B cell (primary cell): ENCODE data around the gene ZNF747. TPM values are rescaled to one million over a fixed set of nuclear protein-coding genes. Genes with fewer than 3 reads are reported as not detected.

Source experiments
- ATAC-seq: fragments of 200-7000 bp; cut with Tn5 transposase; one replicate; pipeline ENCODE4 v1.10.0; 2021; ENCODE audit warnings: low read depth, mild to moderate bottlenecking, moderate number of reproducible peaks, moderate library complexity
- CTCF ChIA-PET: fragments of 350-600 bp; sonication (Branson Sonifier 250); formaldehyde crosslinking; loops from one replicate; lab custom pipeline; 2021; ENCODE audit warnings: antibody characterized with exemption, inconsistent platforms; lab: Charles Lee
- POLR2A ChIA-PET: fragments of 350-600 bp; sonication (Branson Sonifier 250); formaldehyde crosslinking; loops from one replicate; lab custom pipeline; 2021; ENCODE audit warnings: antibody characterized with exemption; lab: Charles Lee
- DNase-seq: peaks from one replicate; pipeline ENCODE4 v3.0.0; 2013
- H2AFZ ChIP-seq: 2 replicates; pipeline ENCODE4 v1.6.1; 2012; ENCODE audit warnings: mild to moderate bottlenecking, low read depth, low read length; ENCODE audit not compliant: insufficient read depth, poor library complexity, severe bottlenecking
- H3K27ac ChIP-seq, 2 donors: 1 replicate in 1 of 2; 2 replicates in 1 of 2; pipeline ENCODE4 v1.5.1; 2012 to 2013; ENCODE audit warnings: low read length in 2 of 2, mild to moderate bottlenecking in 2 of 2, moderate library complexity in 1 of 2
- H3K27me3 ChIP-seq, 4 experiments: fragments of 200-600 bp in 1 of 4; sonication (generic) in 1 of 4; replicated peaks in 1 of 4; 1 replicate in 2 of 4; 2 replicates in 2 of 4; pipeline versions ENCODE4 v1.6.1 to v1.7.0; 2013 to 2016; ENCODE audit warnings: low read length in 3 of 4, mild to moderate bottlenecking in 2 of 4, mixed read lengths in 1 of 4, moderate library complexity in 1 of 4; ENCODE audit not compliant: insufficient read depth in 4 of 4, control insufficient read depth in 3 of 4; ENCODE audit errors: control extremely low read depth in 1 of 4
- H3K36me3 ChIP-seq, 2 experiments: replicated peaks in 1 of 2; 1 replicate in 1 of 2; 2 replicates in 1 of 2; pipeline versions ENCODE4 v1.6.1 to v1.7.1; 2013; ENCODE audit warnings: low read length in 1 of 2; ENCODE audit not compliant: insufficient read depth in 2 of 2, control insufficient read depth in 1 of 2; ENCODE audit errors: control extremely low read depth in 1 of 2, extremely low read depth in 1 of 2
- H3K4me1 ChIP-seq, 2 donors: fragments of 200-600 bp in 1 of 2; sonication (generic) in 1 of 2; 1 replicate in 1 of 2; 2 replicates in 1 of 2; pipeline versions ENCODE4 v1.5.1 to v1.6.1; 2013 to 2017; ENCODE audit warnings: low read length in 2 of 2; ENCODE audit not compliant: control insufficient read depth in 2 of 2, insufficient read depth in 2 of 2
- H3K4me2 ChIP-seq: replicated peaks from 2 replicates; pipeline ENCODE3; 2012; ENCODE audit warnings: mild to moderate bottlenecking, low read depth, low read length; ENCODE audit not compliant: poor library complexity, severe bottlenecking
- H3K4me3 ChIP-seq, 5 experiments: fragments of 200-600 bp in 1 of 5; sonication (generic) in 1 of 5; 1 replicate in 3 of 5; 2 replicates in 2 of 5; pipeline versions ENCODE4 v1.5.1 to v1.7.0; 2011 to 2016; ENCODE audit warnings: low read length in 4 of 5, mild to moderate bottlenecking in 4 of 5, low read depth in 2 of 5, control low read depth in 1 of 5, moderate library complexity in 1 of 5; ENCODE audit not compliant: insufficient read depth in 1 of 5; ENCODE audit errors: control extremely low read depth in 1 of 5, extremely low read depth in 1 of 5
- H3K79me2 ChIP-seq: fragments of 200-600 bp; sonication (generic); one replicate; pipeline ENCODE4 v1.6.0; 2016; ENCODE audit warnings: low read length; ENCODE audit not compliant: control insufficient read depth, insufficient read depth
- H3K9ac ChIP-seq: fragments of 200-600 bp; sonication (generic); 2 replicates; pipeline ENCODE4 v1.6.1; 2017; ENCODE audit warnings: mild to moderate bottlenecking, low read length, moderate library complexity
- H3K9me3 ChIP-seq, 3 donors: one replicate each; pipeline versions ENCODE4 v1.6.1 to v1.7.1; 2013; ENCODE audit warnings: low read length in 2 of 3; ENCODE audit not compliant: control insufficient read depth in 2 of 3, insufficient read depth in 1 of 3; ENCODE audit errors: control extremely low read depth in 1 of 3
- H4K20me1 ChIP-seq: 2 replicates; pipeline ENCODE4 v1.6.0; 2012; ENCODE audit warnings: mild to moderate bottlenecking, low read length; ENCODE audit not compliant: insufficient read depth, control insufficient read depth, poor library complexity, severe bottlenecking
- H3K27ac Mint-ChIP-seq: one replicate; pipeline ENCODE4 v1.8.0; 2021; ENCODE audit warnings: mixed read lengths
- H3K27me3 Mint-ChIP-seq: one replicate; pipeline ENCODE4 v1.8.0; 2021; ENCODE audit warnings: mixed read lengths
- H3K4me1 Mint-ChIP-seq: one replicate; pipeline ENCODE4 v1.8.0; 2021; ENCODE audit warnings: mixed read lengths
- H3K4me3 Mint-ChIP-seq: one replicate; pipeline ENCODE4 v1.8.0; 2021; ENCODE audit warnings: mixed read lengths
- H3K9me3 Mint-ChIP-seq: one replicate; pipeline ENCODE4 v1.8.0; 2022; ENCODE audit warnings: mixed read lengths; ENCODE audit not compliant: insufficient read depth
- CTCF ChIP-seq: fragments of 200-600 bp; IDR thresholded peaks from one replicate; pipeline ENCODE4 v1.8.0; 2022; ENCODE audit warnings: antibody characterized with exemption, mild to moderate bottlenecking
- EZH2 ChIP-seq: IDR thresholded peaks from 2 replicates; pipeline ENCODE4 v1.6.1; 2012; ENCODE audit warnings: borderline replicate concordance, low read depth, mild to moderate bottlenecking, moderate library complexity, low read length; ENCODE audit not compliant: insufficient read depth, poor library complexity, severe bottlenecking
- WGBS: methylation state at CpG from one replicate; pipeline ENCODE4 v1.1.5; 2013; ENCODE audit warnings: missing lambda C conversion rate; ENCODE audit not compliant: insufficient coverage; 5-methylcytosine and 5-hydroxymethylcytosine counted together
- intact Hi-C: fragments of 100-400 bp; cut with micrococcal nuclease; formaldehyde crosslinking; loops from one replicate; pipeline ENCODE4 v1.10.0; 2022
- polyA plus RNA-seq: library from polyadenylated mRNA; depleted of rRNA; stranded (reverse); fragments of >200 nt; gene quantifications from 2 replicates; pipeline ENCODE4 v1.2.3, GENCODE V29; 2012
- total RNA-seq, 2 donors: library from RNA; stranded (reverse); fragments of 120-200 nt in 1 of 2; gene quantifications; 1 replicate in 1 of 2; 2 replicates in 1 of 2; pipeline versions ENCODE4 v1.2.3 to v1.2.4, GENCODE V29; 2013 to 2022

The ZNF747 gene
- total and polyA plus RNA-seq, 2 donors (not counting 1 experiment from before 2014, with no cell fraction given), result 9.7 to 17.3 TPM

- peaks cover 30% of the 10 kb centered on the region for H3K4me1 Mint-ChIP-seq
- no peaks in the 10 kb centered on the region for H3K9me3 ChIP-seq
- intact Hi-C loops, result loop anchor here (1.0 to 2.0 kb wide), 9 partner anchors 8 to 163 kb away; partner anchors contain the start of genes DCTPP1, FBRS, ZNF764 and ZNF785
- H3K4me2 ChIP-seq, result peak overlapping the region; percentile 80
- H2AFZ ChIP-seq, result peak overlapping the region; percentile 82
- DNase-seq (peak; percentile 75), ATAC-seq (peak; percentile 48)
- ChIA-PET CTCF (interaction anchor here (0.7 to 4.0 kb wide), 33 partner anchors 9 to 165 kb away, joined by 3 to 55 read pairs (median 5); partner anchors contain the start of genes DCTPP1, PRR14, SEPHS2 and ZNF688), POLR2A (interaction anchor here (0.6 to 3.5 kb wide), 17 partner anchors 9 to 121 kb away, joined by 3 to 38 read pairs (median 4); partner anchors contain the start of genes DCTPP1, PRR14, ZNF689 and ZNF764)
- no peaks in the 10 kb centered on the region for H3K27me3 ChIP-seq
- peak overlapping the region; percentile 94 for H3K27ac Mint-ChIP-seq
- no peaks in the 10 kb centered on the region for H3K27me3 Mint-ChIP-seq
- H3K4me3 ChIP-seq, result peak overlapping the region; percentile 80 to 93 (median 88)
- WGBS, result 8% methylated on average over 8 of the region's 12 CpGs
- peak overlapping the region; percentile 89 to 94 for H3K27ac ChIP-seq
- no peak for TF ChIP-seq EZH2
- TF ChIP-seq CTCF, result peak; percentile 54
- H3K4me3 Mint-ChIP-seq, result peak overlapping the region; percentile 98
- no peaks in the 10 kb centered on the region for H3K9me3 Mint-ChIP-seq
- H4K20me1 ChIP-seq, result no peaks in the 10 kb centered on the region
- H3K4me1 ChIP-seq, result peaks cover 8 to 23% of the 10 kb centered on the region in 2 donors
- peaks cover 47% of the 10 kb centered on the region for H3K79me2 ChIP-seq
- peaks cover 0 to 9% of the 10 kb centered on the region in 2 experiments for H3K36me3 ChIP-seq
- H3K9ac ChIP-seq, result peak overlapping the region; percentile 79
These were observed 1.1 kb upstream of the ZNF747 start for GRCh38 chr16:30535777-30536190.
